Retinal pigment epithelial cell (primary cell): ENCODE measurements around the gene SCN3A.

ENCODE experiments used
- DNase-seq: peaks from one replicate; pipeline ENCODE4 v3.0.0-alpha.2; 2010; ENCODE audit warnings: low read depth
- H3K4me3 ChIP-seq: 2 replicates; pipeline ENCODE4 v1.5.1; 2011; ENCODE audit warnings: mild to moderate bottlenecking, low read length, control low read depth, moderate library complexity
- CTCF ChIP-seq: conservative IDR thresholded peaks from 2 replicates; pipeline ENCODE4 v1.5.1; 2011; ENCODE audit warnings: low read depth, low read length, control low read depth, inconsistent platforms

The SCN3A gene

GRCh38 chr2:165214093-165214492, 10.2 kb upstream of the SCN3A start:
- TF ChIP-seq CTCF: no peak
- DNase-seq: no peak
- H3K4me3 ChIP-seq: no peak overlapping the region

- no peak overlapping the region for H3K4me3 ChIP-seq
- DNase-seq: no peak
- TF ChIP-seq CTCF: no peak
These were observed 4.2 kb upstream of the SCN3A start for GRCh38 chr2:165208094-165208493.

- TF ChIP-seq CTCF: no peak
- DNase-seq: no peak
- no peak overlapping the region for H3K4me3 ChIP-seq
These were observed 2.0 kb upstream of the SCN3A start for GRCh38 chr2:165205865-165206264.

GRCh38 chr2:165202239-165202638, 1.6 kb downstream of the SCN3A start:
- no peak for DNase-seq
- TF ChIP-seq CTCF: no peak
- H3K4me3 ChIP-seq: no peak overlapping the region

- DNase-seq: no peak
- TF ChIP-seq CTCF: no peak
- H3K4me3 ChIP-seq: no peak overlapping the region
These were observed 5.7 kb downstream of the SCN3A start for GRCh38 chr2:165198181-165198580.

- TF ChIP-seq CTCF: no peak
- no peak overlapping the region for H3K4me3 ChIP-seq
- DNase-seq: no peak
These were observed 6.5 kb downstream of the SCN3A start for GRCh38 chr2:165197346-165197745.

GRCh38 chr2:165196411-165196810, 7.4 kb downstream of the SCN3A start:
- H3K4me3 ChIP-seq: no peak overlapping the region
- TF ChIP-seq CTCF: no peak
- DNase-seq: no peak
